GM21528 (cell line): ENCODE measurements around the gene SLAMF9.

Experiments used
- ATAC-seq: cut with Tn5 transposase; IDR thresholded peaks from one replicate; pipeline ENCODE4 v1.9.1; 2021; ENCODE audit warnings: mild to moderate bottlenecking, moderate library complexity; ENCODE audit not compliant: unreplicated experiment, low FRiP score

SLAMF9 gene

GRCh38 chr1:159935305-159935704, 18.7 kb downstream of the SLAMF9 start:
- ATAC-seq = no peak

- ATAC-seq = no peak
These were observed 19.6 kb downstream of the SLAMF9 start for GRCh38 chr1:159934136-159935039.

GRCh38 chr1:159933347-159933746, 20.7 kb downstream of the SLAMF9 start:
- ATAC-seq = no peak

GRCh38 chr1:159932296-159933285, 21.4 kb downstream of the SLAMF9 start:
- ATAC-seq = no peak

GRCh38 chr1:159931795-159932173, 22.3 kb downstream of the SLAMF9 start:
- no peak for ATAC-seq

GRCh38 chr1:159931101-159931794, 22.8 kb downstream of the SLAMF9 start:
- ATAC-seq = no peak

GRCh38 chr1:159930634-159931033, 23.4 kb downstream of the SLAMF9 start:
- no peak for ATAC-seq

GRCh38 chr1:159930216-159930615, 23.8 kb downstream of the SLAMF9 start:
- ATAC-seq = no peak

GRCh38 chr1:159929155-159930051, 24.6 kb downstream of the SLAMF9 start:
- ATAC-seq = no peak

- ATAC-seq = no peak
These were observed 25.5 kb downstream of the SLAMF9 start for GRCh38 chr1:159928491-159929050.

GRCh38 chr1:159927849-159928431, 26.1 kb downstream of the SLAMF9 start:
- no peak for ATAC-seq

- ATAC-seq = no peak
These were observed 26.7 kb downstream of the SLAMF9 start for GRCh38 chr1:159927211-159927848.

- peak; percentile 0 for ATAC-seq
These were observed 28.3 kb downstream of the SLAMF9 start for GRCh38 chr1:159925719-159926078.

GRCh38 chr1:159924791-159925718, 29.0 kb downstream of the SLAMF9 start, which contains the start of gene TAGLN2:
TAGLN2 (minus strand) TSS chr1:159925507; CDS start chr1:159920509, 4,998 bp downstream.
- ATAC-seq = peak; percentile 65

- ATAC-seq = no peak
These were observed 29.8 kb downstream of the SLAMF9 start for GRCh38 chr1:159924025-159924790.

GRCh38 chr1:159923203-159924024, 30.6 kb downstream of the SLAMF9 start:
- peak; percentile 29 for ATAC-seq
